GM12878 (cell line): ENCODE data around the gene FBXO21. TPM values are rescaled to one million over a fixed set of nuclear protein-coding genes. Genes with fewer than 3 reads are reported as not detected.

Source experiments
- ATAC-seq: fragments of 200-7000 bp; cut with Tn5 transposase; 3 replicates; pipeline ENCODE4 v1.9.1; 2020; ENCODE audit warnings: mild to moderate bottlenecking, moderate library complexity
- BruUV-seq: library from RNA; stranded (reverse); fragments of 400-500 nt; replicated peaks from 2 replicates; lab custom pipeline; 2021; lab: Mats Ljungman, UMichigan
- CTCF ChIA-PET: fragments of 300-600 bp; sonication (Branson Sonifier 250); formaldehyde crosslinking; extraction: SDS; loops from one replicate; lab custom pipeline; 2021; ENCODE audit warnings: inconsistent platforms; lab: Yijun Ruan, JAX
- POLR2A ChIA-PET: fragments of 350-600 bp; formaldehyde crosslinking; extraction: SDS; loops from one replicate; lab custom pipeline; 2021; ENCODE audit warnings: inconsistent platforms; lab: Charles Lee
- RAD21 ChIA-PET: fragments of 300-600 bp; sonication (Branson Sonifier 250); formaldehyde crosslinking; loops from one replicate; lab custom pipeline; 2023; ENCODE audit warnings: antibody characterized with exemption; ENCODE audit not compliant: unreplicated experiment; lab: Charles Lee
- SMC1A ChIA-PET: fragments of 300-600 bp; sonication (Branson Sonifier 250); formaldehyde crosslinking; loops from one replicate; lab custom pipeline; 2023; ENCODE audit not compliant: unreplicated experiment, uncharacterized antibody; lab: Charles Lee
- DNase-seq: peaks from one replicate; pipeline ENCODE4 v3.0.0-alpha.2; 2011; ENCODE audit warnings: low read depth, low spot score
- FAIRE-seq: peaks from 3 replicates; lab custom pipeline; 2011; peaks lifted over from hg19 to GRCh38; lab: Jason Lieb, UNC
- H2AFZ ChIP-seq: 2 replicates; pipeline ENCODE4 v1.6.0; 2011; ENCODE audit warnings: low read depth, low read length, control low read depth; ENCODE audit not compliant: control insufficient read depth
- H3K27ac ChIP-seq: 2 replicates; pipeline ENCODE4 v1.5.1; 2011; ENCODE audit warnings: control low read depth; ENCODE audit not compliant: control insufficient read depth, insufficient read depth
- H3K27me3 ChIP-seq, 2 experiments: replicated peaks in 1 of 2; 2 replicates each; pipeline versions ENCODE4 v1.6.0 to v1.6.1; 2011; ENCODE audit warnings: low read length in 1 of 2; ENCODE audit not compliant: control insufficient read depth in 2 of 2, insufficient read depth in 2 of 2
- H3K36me3 ChIP-seq, 2 experiments: 2 replicates each; pipeline ENCODE4 v1.5.1; 2011; ENCODE audit warnings: low read length in 1 of 2; ENCODE audit not compliant: control insufficient read depth in 2 of 2, insufficient read depth in 2 of 2
- H3K4me1 ChIP-seq: 2 replicates; pipeline ENCODE4 v1.6.1; 2011; ENCODE audit warnings: mild to moderate bottlenecking, low read length, moderate library complexity, mixed read lengths; ENCODE audit not compliant: control insufficient read depth, insufficient read depth
- H3K4me2 ChIP-seq: 2 replicates; pipeline ENCODE4 v1.6.0; 2011; ENCODE audit warnings: control low read depth; ENCODE audit not compliant: control insufficient read depth, insufficient read depth
- H3K4me3 ChIP-seq: fragments of 200-600 bp; sonication (generic); 2 replicates; pipeline ENCODE4 v1.5.1; 2016
- H3K79me2 ChIP-seq: 2 replicates; pipeline ENCODE4 v1.6.0; 2011; ENCODE audit warnings: low read length; ENCODE audit not compliant: control insufficient read depth, insufficient read depth
- H3K9ac ChIP-seq: 2 replicates; pipeline ENCODE4 v1.8.0; 2011; ENCODE audit warnings: low read length, control low read depth, mixed read lengths; ENCODE audit not compliant: control insufficient read depth, insufficient read depth
- H3K9me3 ChIP-seq: replicated peaks from 3 replicates; pipeline ENCODE4 v1.5.1; 2011; ENCODE audit warnings: mild to moderate bottlenecking, low read length; ENCODE audit not compliant: control insufficient read depth, insufficient read depth
- H4K20me1 ChIP-seq: 2 replicates; pipeline ENCODE4 v1.6.0; 2011; ENCODE audit not compliant: control insufficient read depth, insufficient read depth
- BHLHE40 ChIP-seq, 2 experiments: fragments of 450-650 bp in 1 of 2; IDR thresholded peaks; 2 replicates each; pipeline ENCODE4 v1.6.1; 2011 to 2017; ENCODE audit warnings: low read depth in 2 of 2, borderline replicate concordance in 1 of 2, improper control_type of control experiment in 1 of 2, low read length in 1 of 2, mild to moderate bottlenecking in 1 of 2
- CBFB ChIP-seq: IDR thresholded peaks from 2 replicates; pipeline ENCODE4 v1.6.1; 2016; ENCODE audit warnings: antibody characterized with exemption, low read depth
- GABPA ChIP-seq: IDR thresholded peaks from 2 replicates; pipeline ENCODE4 v1.6.1; 2014; ENCODE audit warnings: antibody characterized with exemption, low read depth, mild to moderate bottlenecking, inconsistent platforms
- JUNB ChIP-seq: IDR thresholded peaks from 2 replicates; pipeline ENCODE4 v1.6.1; 2016; ENCODE audit warnings: antibody characterized with exemption, mild to moderate bottlenecking
- JUND ChIP-seq: IDR thresholded peaks from 2 replicates; pipeline ENCODE4 v1.6.1; 2012; ENCODE audit warnings: low read depth, mild to moderate bottlenecking, low read length, improper control_type of control experiment, moderate library complexity
- NKRF ChIP-seq: fragments of 450-650 bp; conservative IDR thresholded peaks from 2 replicates; pipeline ENCODE4 v1.6.1; 2017; ENCODE audit warnings: mild to moderate bottlenecking, moderate library complexity
- POLR2AphosphoS5 ChIP-seq: IDR thresholded peaks from 2 replicates; pipeline ENCODE4 v1.6.1; 2011; ENCODE audit warnings: mild to moderate bottlenecking, low read length, inconsistent platforms
- RELB ChIP-seq: fragments of 450-650 bp; IDR thresholded peaks from 2 replicates; pipeline ENCODE4 v1.6.1; 2017; ENCODE audit warnings: low read depth, mild to moderate bottlenecking, moderate library complexity
- SMAD5 ChIP-seq: IDR thresholded peaks from 2 replicates; pipeline ENCODE4 v1.6.1; 2016; ENCODE audit warnings: antibody characterized with exemption, low read depth
- TARDBP ChIP-seq: IDR thresholded peaks from 2 replicates; pipeline ENCODE4 v1.6.1; 2016; ENCODE audit warnings: borderline replicate concordance
- ZNF592 ChIP-seq: fragments of 450-650 bp; IDR thresholded peaks from 2 replicates; pipeline ENCODE4 v1.6.1; 2017; ENCODE audit warnings: mild to moderate bottlenecking, moderate library complexity
- ZNF687 ChIP-seq: fragments of 450-650 bp; IDR thresholded peaks from 2 replicates; pipeline ENCODE4 v1.6.1; 2017; ENCODE audit warnings: mild to moderate bottlenecking, moderate library complexity
- WGBS: methylation state at CpG from one replicate; pipeline ENCODE4 v1.1.6; 2016; ENCODE audit warnings: low lambda C conversion rate; ENCODE audit not compliant: insufficient replicate concordance, insufficient coverage; ENCODE audit errors: missing lambda C conversion rate; 5-methylcytosine and 5-hydroxymethylcytosine counted together
- in situ Hi-C: fragments of 300-500 bp; cut with MboI; formaldehyde crosslinking; loops from 9 replicates; pipeline ENCODE4 v1.14.3; 2018; ENCODE audit warnings: mixed read lengths
- intact Hi-C: fragments of 100-400 bp; cut with micrococcal nuclease; formaldehyde crosslinking; loops from one replicate; pipeline ENCODE4 v1.14.2; 2022; ENCODE audit not compliant: unreplicated experiment
- polyA plus RNA-seq, 11 experiments: library from polyadenylated mRNA; depleted of rRNA in 4 of 11; unstranded in 6 of 11; stranded (reverse) in 5 of 11; fragments of >200 nt; fragmentation: Nextera tagmentation in 4 of 11; fragmentation: Illumina TruSeq in 1 of 11; extraction: Ambion mirVana in 4 of 11; extraction: Trizol in 1 of 11; gene quantifications; 1 replicate in 1 of 11; 2 replicates in 10 of 11; pipeline versions ENCODE4 v1.2.1 to v1.2.3, GENCODE V29; 2011 to 2016; ENCODE audit warnings: inconsistent platforms in 2 of 11, missing spikeins in 2 of 11, low read depth in 1 of 11
- total RNA-seq, 4 experiments: library from RNA; depleted of rRNA in 3 of 4; stranded (reverse); fragments of >200 nt in 3 of 4; fragmentation: Illumina TruSeq in 1 of 4; extraction: Trizol in 1 of 4; gene quantifications; 2 replicates each; pipeline versions ENCODE4 v1.2.1 to v1.2.3, GENCODE V29; 2013 to 2021

The FBXO21 gene
- total and polyA plus RNA-seq, 10 of the 15 experiments (the other 5 are each of a cell fraction or from before 2014, with no cell fraction given): 5.5 to 32.6 (median 18.9) TPM

GRCh38 chr12:117159674-117160073 is 30.6 kb downstream of the FBXO21 start:
- in situ Hi-C loops (no loop called here), intact Hi-C loops (no loop called here)
- RAD21 ChIA-PET: no interaction called here
- no TSS peak for BruUV-seq
- H3K27me3 ChIP-seq: no peaks in the 10 kb centered on the region
- H2AFZ ChIP-seq: no peak overlapping the region
- H3K4me3 ChIP-seq: no peak overlapping the region
- no peak overlapping the region for H3K9ac ChIP-seq
- SMC1A ChIA-PET: no interaction called here
- no peak overlapping the region for H3K27ac ChIP-seq
- H4K20me1 ChIP-seq: no peaks in the 10 kb centered on the region
- WGBS: 99% methylated on average over 9 of the region's 9 CpGs
- peaks cover 23 to 36% of the 10 kb centered on the region in 2 experiments for H3K36me3 ChIP-seq
- TF ChIP-seq RELB (no peak), SMAD5 (no peak), TARDBP (no peak), NKRF (no peak), GABPA (no peak), POLR2AphosphoS5 (no peak), JUND (no peak), JUNB (no peak), ZNF592 (no peak), ZNF687 (no peak), BHLHE40 (IDR thresholded peaks at IDR 0.05; ENCODE audit: borderline replicate concordance in 1 of 2, low read depth in 2 of 2, low read length in 1 of 2) (no peak), CBFB (no peak)
- DNase-seq (no peak), FAIRE-seq (no peak), ATAC-seq (no peak)
- CTCF ChIA-PET: interaction anchor here (0.6 kb wide), 1 partner anchor 232 kb away, joined by 3 read pairs; no protein-coding TSS in a partner anchor
- no peaks in the 10 kb centered on the region for H3K79me2 ChIP-seq
- no peaks in the 10 kb centered on the region for H3K4me1 ChIP-seq
- POLR2A ChIA-PET: no interaction called here
- H3K9me3 ChIP-seq: no peaks in the 10 kb centered on the region
- no peak overlapping the region for H3K4me2 ChIP-seq
